ENCODE data around the gene STAT4. TPM values are rescaled to one million over a fixed set of nuclear protein-coding genes. Genes with fewer than 3 reads are reported as not detected.
"Not testable (repeated sequence)": the region's sequence is repeated elsewhere in the genome, so short reads cannot be mapped to it uniquely, and the experiment has no call there.

The STAT4 gene
- total RNA-seq, 4 donors from 2014 or later = 3.1 to 9.1 TPM; not detected in 2

- 67% methylated on average over 5 of the region's 5 CpGs; no CpG with 5 or more reads in 1 of the 2 donors for WGBS, 2 donors (ENCODE audit: low coverage in 1 of 2)
- in situ Hi-C loops (cut with MboI; ENCODE audit: low pct_ligation_motif_present in 1 of 4, low pct_unique_long_range_greater_than_20kb in 1 of 4, low sequenced_read_pairs in 3 of 4) (no loop called here), intact Hi-C loops (cut with DNase I; ENCODE audit: low total_unique reads) (no loop called here)
- Histone ChIP-seq H3K4me1 (peaks cover 0 to 7% (median 2%) of the 10 kb centered on the region in 4 donors), H3K27me3 (no peaks in the 10 kb centered on the region), H3K9me3 (no peaks in the 10 kb centered on the region), H3K27ac (peak overlapping the region in 2 of 4 donors; percentile 36 to 71), H3K4me3 (no peak overlapping the region), H3K36me3 (peaks cover 0 to 80% (median 31%) of the 10 kb centered on the region in 4 donors)
- DNase-seq = no peak
- TF ChIP-seq POLR2AphosphoS5 (IDR thresholded peaks at IDR 0.05) (no peak), EP300 (IDR thresholded peaks at IDR 0.05; ENCODE audit: low read depth) (no peak), POLR2A (IDR thresholded peaks at IDR 0.05) (no peak)
These were observed 153.8 kb downstream of the STAT4 start for GRCh38 chr2:190996947-190997346.

DNA sequence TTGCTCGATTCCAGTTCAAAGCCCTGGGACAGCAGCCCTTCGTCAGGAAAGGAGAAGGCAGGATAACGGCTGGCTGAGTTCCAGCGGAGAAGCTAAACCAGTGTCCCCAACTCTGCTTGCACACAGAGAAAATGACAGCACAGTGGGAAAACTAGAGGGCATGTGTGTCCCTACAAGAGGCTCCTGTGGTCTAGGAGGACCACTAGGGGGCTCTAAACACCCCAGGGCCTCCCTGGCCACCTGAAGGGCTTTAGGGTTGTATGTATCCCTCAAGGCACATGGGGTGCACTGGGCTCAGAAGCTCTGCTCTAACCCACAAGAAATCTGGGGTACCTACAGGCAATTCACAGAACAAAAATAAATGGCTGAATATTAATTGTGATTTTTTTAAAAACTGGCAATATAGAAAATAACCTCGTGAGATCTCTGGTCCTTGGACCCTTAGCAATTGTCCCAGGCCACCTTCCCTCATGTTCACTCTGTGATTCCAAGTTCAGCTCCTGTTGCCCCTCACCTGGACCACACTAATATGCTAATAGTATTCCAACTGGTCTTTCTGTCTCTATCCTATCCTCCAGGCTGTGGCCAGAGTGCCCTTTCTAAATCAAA lies 154.4 kb downstream of the STAT4 start:
- WGBS, 2 donors (ENCODE audit: low coverage in 1 of 2) = 86 to 100% methylated on average over 3 to 5 of the region's 5 CpGs
- Histone ChIP-seq H3K4me1 (peaks cover 0 to 7% (median 2%) of the 10 kb centered on the region in 4 donors), H3K27ac (peak overlapping the region in 1 of 4 donors; percentile 71), H3K27me3 (no peaks in the 10 kb centered on the region), H3K4me3 (no peak overlapping the region), H3K9me3 (no peaks in the 10 kb centered on the region), H3K36me3 (peaks cover 0 to 75% (median 31%) of the 10 kb centered on the region in 4 donors)
- DNase-seq = no peak
- in situ Hi-C loops (cut with MboI; ENCODE audit: low pct_ligation_motif_present in 1 of 4, low pct_unique_long_range_greater_than_20kb in 1 of 4, low sequenced_read_pairs in 3 of 4) = no loop called here
- intact Hi-C loops (cut with DNase I; ENCODE audit: low total_unique reads) = no loop called here
- TF ChIP-seq, protein P1, sequence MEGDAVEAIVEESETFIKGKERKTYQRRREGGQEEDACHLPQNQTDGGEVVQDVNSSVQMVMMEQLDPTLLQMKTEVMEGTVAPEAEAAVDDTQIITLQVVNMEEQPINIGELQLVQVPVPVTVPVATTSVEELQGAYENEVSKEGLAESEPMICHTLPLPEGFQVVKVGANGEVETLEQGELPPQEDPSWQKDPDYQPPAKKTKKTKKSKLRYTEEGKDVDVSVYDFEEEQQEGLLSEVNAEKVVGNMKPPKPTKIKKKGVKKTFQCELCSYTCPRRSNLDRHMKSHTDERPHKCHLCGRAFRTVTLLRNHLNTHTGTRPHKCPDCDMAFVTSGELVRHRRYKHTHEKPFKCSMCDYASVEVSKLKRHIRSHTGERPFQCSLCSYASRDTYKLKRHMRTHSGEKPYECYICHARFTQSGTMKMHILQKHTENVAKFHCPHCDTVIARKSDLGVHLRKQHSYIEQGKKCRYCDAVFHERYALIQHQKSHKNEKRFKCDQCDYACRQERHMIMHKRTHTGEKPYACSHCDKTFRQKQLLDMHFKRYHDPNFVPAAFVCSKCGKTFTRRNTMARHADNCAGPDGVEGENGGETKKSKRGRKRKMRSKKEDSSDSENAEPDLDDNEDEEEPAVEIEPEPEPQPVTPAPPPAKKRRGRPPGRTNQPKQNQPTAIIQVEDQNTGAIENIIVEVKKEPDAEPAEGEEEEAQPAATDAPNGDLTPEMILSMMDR (IDR thresholded peaks at IDR 0.05) = peak in 4 of 5 experiments; percentile 25 to 46 (median 40)
- no peak for TF ChIP-seq POLR2AphosphoS5 (IDR thresholded peaks at IDR 0.05)

DNA sequence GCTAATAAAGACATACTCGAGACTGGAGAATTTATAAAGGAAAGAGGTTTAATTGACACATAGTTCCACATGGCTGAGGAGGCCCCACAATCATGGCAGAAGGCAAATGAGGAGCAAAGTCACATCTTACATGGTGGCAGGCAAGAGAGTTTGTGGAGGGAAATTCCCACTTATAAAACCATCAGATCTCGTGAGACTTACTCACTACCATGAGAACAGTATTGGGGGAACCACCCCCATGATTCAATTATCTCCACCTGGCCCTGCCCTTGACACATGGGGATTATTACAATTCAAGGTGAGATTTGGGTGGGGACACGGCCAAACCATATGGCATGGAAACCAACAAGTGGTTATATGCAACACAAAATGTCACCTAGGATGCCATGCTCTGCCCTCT lies 155.5 kb downstream of the STAT4 start:
- H3K9me3 ChIP-seq; DNase-seq; H3K27ac ChIP-seq; in situ Hi-C loops (cut with MboI; ENCODE audit: low pct_ligation_motif_present in 1 of 4, low pct_unique_long_range_greater_than_20kb in 1 of 4, low sequenced_read_pairs in 3 of 4); H3K27me3 ChIP-seq; H3K4me1 ChIP-seq; intact Hi-C loops (cut with DNase I; ENCODE audit: low total_unique reads); H3K4me3 ChIP-seq: not testable (repeated sequence)
- 71 to 79% methylated on average over 3 of the region's 3 CpGs for WGBS, 2 donors (ENCODE audit: low coverage in 1 of 2)
- peaks cover 0 to 74% (median 37%) of the 10 kb centered on the region in 4 donors for H3K36me3 ChIP-seq

DNA sequence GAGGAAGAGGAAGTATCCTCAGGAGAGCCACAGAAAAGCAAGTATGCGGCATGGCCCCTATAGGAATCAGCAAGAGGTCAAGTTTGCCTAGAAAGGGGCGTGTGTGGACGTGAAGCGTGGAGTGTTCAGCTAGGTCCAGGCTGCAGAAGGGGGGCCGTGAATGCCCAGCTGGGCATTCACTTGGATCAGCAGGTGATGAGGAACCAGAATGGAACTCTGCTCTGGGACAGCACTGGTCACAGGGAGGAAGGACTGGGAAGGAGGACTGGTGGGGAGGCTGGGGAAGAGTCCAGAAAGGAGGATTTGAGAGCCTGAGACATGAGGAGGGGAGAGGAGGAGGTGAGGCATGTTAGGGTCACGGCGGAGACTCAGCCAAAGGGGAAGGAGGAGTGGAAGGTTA lies 156.6 kb downstream of the STAT4 start:
- H3K4me3 ChIP-seq = no peak overlapping the region
- DNase-seq = no peak
- in situ Hi-C loops (cut with MboI; ENCODE audit: low pct_ligation_motif_present in 1 of 4, low pct_unique_long_range_greater_than_20kb in 1 of 4, low sequenced_read_pairs in 3 of 4) = no loop called here
- H3K27me3 ChIP-seq = no peaks in the 10 kb centered on the region
- TF ChIP-seq EP300 (IDR thresholded peaks at IDR 0.05; ENCODE audit: low read depth) (no peak), POLR2AphosphoS5 (IDR thresholded peaks at IDR 0.05) (no peak), POLR2A (IDR thresholded peaks at IDR 0.05) (no peak)
- TF ChIP-seq, protein P1 (IDR thresholded peaks at IDR 0.05) = no peak
- WGBS, 2 donors (ENCODE audit: low coverage in 1 of 2) = 87 to 92% methylated on average over 7 of the region's 7 CpGs
- intact Hi-C loops (cut with DNase I; ENCODE audit: low total_unique reads) = no loop called here
- H3K36me3 ChIP-seq = peaks cover 0 to 81% (median 37%) of the 10 kb centered on the region in 4 donors
- no peaks in the 10 kb centered on the region for H3K9me3 ChIP-seq
- H3K4me1 ChIP-seq = peaks cover 0 to 7% (median 2%) of the 10 kb centered on the region in 4 donors
- no peak overlapping the region for H3K27ac ChIP-seq

- no peak for DNase-seq
- Histone ChIP-seq H3K27me3 (no peaks in the 10 kb centered on the region), H3K27ac (no peak overlapping the region), H3K36me3 (peaks cover 0 to 80% (median 37%) of the 10 kb centered on the region in 4 donors), H3K4me1 (peaks cover 0 to 7% (median 2%) of the 10 kb centered on the region in 4 donors), H3K9me3 (no peaks in the 10 kb centered on the region), H3K4me3 (no peak overlapping the region)
- intact Hi-C loops (cut with DNase I; ENCODE audit: low total_unique reads) (no loop called here), in situ Hi-C loops (cut with MboI; ENCODE audit: low pct_ligation_motif_present in 1 of 4, low pct_unique_long_range_greater_than_20kb in 1 of 4, low sequenced_read_pairs in 3 of 4) (no loop called here)
- TF ChIP-seq, protein P1 (IDR thresholded peaks at IDR 0.05) = no peak
- no peak for TF ChIP-seq EP300 (IDR thresholded peaks at IDR 0.05; ENCODE audit: low read depth)
- TF ChIP-seq POLR2A (IDR thresholded peaks at IDR 0.05) = no peak
- TF ChIP-seq POLR2AphosphoS5 (IDR thresholded peaks at IDR 0.05) = no peak
- 93% methylated on average over 2 to 6 of the region's 6 CpGs for WGBS, 2 donors (ENCODE audit: low coverage in 1 of 2)
These were observed 157.5 kb downstream of the STAT4 start for GRCh38 chr2:190993292-190993643.

Measured in transverse colon (tissue), 4 donors.